Kidney (tissue), 14 donors: Measurements from ENCODE around the gene MOB3B. TPM values are rescaled to one million over a fixed set of nuclear protein-coding genes. Genes with fewer than 3 reads are reported as not detected.
A peak's percentile ranks its signal among the peaks of the same experiment; 100 is the strongest.

ENCODE experiments used
- DNase-seq, 5 donors: peaks; one replicate each; pipeline ENCODE4 v3.0.0-alpha.2; 2013 to 2020
- FAIRE-seq: peaks from 2 replicates; lab custom pipeline; 2012; peaks lifted over from hg19 to GRCh38; lab: Jason Lieb, UNC
- H3K27ac ChIP-seq, 2 donors: one replicate each; pipeline ENCODE4 v1.7.0; 2013; ENCODE audit warnings: low read depth in 2 of 2, low read length in 2 of 2, inconsistent platforms in 1 of 2
- H3K27me3 ChIP-seq: one replicate; pipeline ENCODE4 v1.7.1; 2013; ENCODE audit warnings: low read length, inconsistent platforms; ENCODE audit not compliant: control insufficient read depth, insufficient read depth
- H3K36me3 ChIP-seq, 3 donors: one replicate each; pipeline versions ENCODE4 v1.7.0 to v1.7.1; 2013; ENCODE audit warnings: low read length in 3 of 3, control low read depth in 1 of 3, inconsistent platforms in 1 of 3; ENCODE audit not compliant: insufficient read depth in 3 of 3, control insufficient read depth in 2 of 3
- H3K4me1 ChIP-seq, 3 donors: one replicate each; pipeline versions ENCODE4 v1.7.0 to v1.7.1; 2013; ENCODE audit warnings: low read length in 3 of 3, inconsistent platforms in 1 of 3, low read depth in 1 of 3; ENCODE audit not compliant: control insufficient read depth in 2 of 3, insufficient read depth in 2 of 3
- H3K4me3 ChIP-seq, 3 donors: one replicate each; pipeline versions ENCODE4 v1.7.0 to v1.8.1; 2013; ENCODE audit warnings: low read length in 3 of 3, control low read depth in 1 of 3, inconsistent platforms in 1 of 3
- H3K9ac ChIP-seq, 3 donors: one replicate each; pipeline versions ENCODE4 v1.7.0 to v1.7.1; 2013; ENCODE audit warnings: low read length in 3 of 3, control low read depth in 1 of 3, inconsistent platforms in 1 of 3
- H3K9me3 ChIP-seq, 3 donors: one replicate each; pipeline versions ENCODE4 v1.7.0 to v1.7.1; 2013; ENCODE audit warnings: low read length in 3 of 3, control low read depth in 1 of 3, inconsistent platforms in 1 of 3; ENCODE audit not compliant: control insufficient read depth in 2 of 3, insufficient read depth in 1 of 3
- CTCF ChIP-seq: IDR thresholded peaks from 3 replicates; pipeline ENCODE4 v1.5.1; 2012; ENCODE audit warnings: mild to moderate bottlenecking, moderate library complexity, borderline replicate concordance; ENCODE audit not compliant: insufficient read depth; ENCODE audit errors: extremely low read depth
- intact Hi-C: fragments of 100-400 bp; cut with DNase I; formaldehyde crosslinking; loops from one replicate; pipeline ENCODE4 v1.11.1; 2022
- polyA plus RNA-seq: library from polyadenylated mRNA; stranded (reverse); fragments of 350-450 nt; fragmentation: Illumina TruSeq; extraction: RNeasy Lipid Tissue Mini Kit (QIAGEN cat#74804); gene quantifications from one replicate; pipeline ENCODE4 v1.2.3, GENCODE V29; 2014; ENCODE audit warnings: low read depth, low replicate concordance; ENCODE audit not compliant: insufficient read depth
- total RNA-seq: library from RNA; stranded (reverse); fragmentation: NEBNext Ultra II Directional; extraction: Animal tissue kit (Norgen Biotek cat#: 25700); gene quantifications from one replicate; pipeline ENCODE4 v1.2.1, GENCODE V29; 2021
- donor health status: control.
- donor health status: control.
- donor health status: control.
- donor health status: control.
- donor health status: control.
- donor health status: DM: yes; HTN: yes; CAD: no.
- donor health status: Normal renal cell carcinoma (clear cell type).

MOB3B gene
- total and polyA plus RNA-seq, 2 donors from 2014 or later = 5.9 to 22.5 TPM

- H3K27ac ChIP-seq = no peak overlapping the region
- no peak overlapping the region for H3K9ac ChIP-seq
- H3K9me3 ChIP-seq = no peaks in the 10 kb centered on the region
- no peaks in the 10 kb centered on the region for H3K36me3 ChIP-seq
- FAIRE-seq (no peak), DNase-seq (no peak)
- H3K4me3 ChIP-seq = no peak overlapping the region
- peaks cover 5 to 12% (median 9%) of the 10 kb centered on the region in 3 donors for H3K4me1 ChIP-seq
- intact Hi-C loops = no loop called here
- H3K27me3 ChIP-seq = no peaks in the 10 kb centered on the region
- no peak for TF ChIP-seq CTCF
Measured at GRCh38 chr9:27394826-27395201, 134.8 kb downstream of the MOB3B start.

GRCh38 chr9:27394154-27394825, 135.3 kb downstream of the MOB3B start:
- TF ChIP-seq CTCF = no peak
- H3K27me3 ChIP-seq = no peaks in the 10 kb centered on the region
- H3K27ac ChIP-seq = no peak overlapping the region
- H3K4me3 ChIP-seq = no peak overlapping the region
- no peak overlapping the region for H3K9ac ChIP-seq
- H3K9me3 ChIP-seq = no peaks in the 10 kb centered on the region
- DNase-seq (peak in 2 of 5 donors; percentile 79 to 81), FAIRE-seq (no peak)
- H3K36me3 ChIP-seq = no peaks in the 10 kb centered on the region
- peaks cover 5 to 12% (median 9%) of the 10 kb centered on the region in 3 donors for H3K4me1 ChIP-seq
- intact Hi-C loops = no loop called here

GRCh38 chr9:27393054-27393846, 136.4 kb downstream of the MOB3B start:
- Histone ChIP-seq H3K9ac (no peak overlapping the region), H3K4me3 (no peak overlapping the region), H3K27me3 (no peaks in the 10 kb centered on the region), H3K4me1 (peaks cover 5 to 12% (median 9%) of the 10 kb centered on the region in 3 donors), H3K27ac (no peak overlapping the region), H3K36me3 (no peaks in the 10 kb centered on the region), H3K9me3 (no peaks in the 10 kb centered on the region)
- intact Hi-C loops = no loop called here
- TF ChIP-seq CTCF = no peak
- DNase-seq (no peak), FAIRE-seq (no peak)
